Hepatocyte (in vitro differentiated cells): ENCODE measurements around the gene PPEF1. TPM values are rescaled to one million over a fixed set of nuclear protein-coding genes. Genes with fewer than 3 reads are reported as not detected.
A peak's percentile ranks its signal among the peaks of the same experiment; 100 is the strongest.

ENCODE experiments used
- DNase-seq: peaks from one replicate; pipeline ENCODE4 v3.0.0-alpha.2; 2016; ENCODE audit warnings: low spot score
- H2AFZ ChIP-seq: fragments of 200-600 bp; sonication (generic); 2 replicates; pipeline ENCODE4 v1.6.0; 2016; ENCODE audit warnings: antibody characterized with exemption, mild to moderate bottlenecking
- H3K27ac ChIP-seq: fragments of 200-600 bp; sonication (generic); 2 replicates; pipeline ENCODE4 v1.5.1; 2016; ENCODE audit warnings: mild to moderate bottlenecking
- H3K27me3 ChIP-seq: fragments of 200-600 bp; sonication (generic); 2 replicates; pipeline ENCODE4 v1.6.1; 2016
- H3K36me3 ChIP-seq: fragments of 200-600 bp; sonication (generic); replicated peaks from 2 replicates; pipeline ENCODE4 v1.5.1; 2016; ENCODE audit warnings: low read depth; ENCODE audit not compliant: insufficient read depth
- H3K4me1 ChIP-seq: fragments of 200-600 bp; sonication (generic); 2 replicates; pipeline ENCODE4 v1.5.1; 2016; ENCODE audit warnings: mild to moderate bottlenecking, moderate library complexity; ENCODE audit not compliant: insufficient read depth
- H3K4me2 ChIP-seq: fragments of 200-600 bp; sonication (generic); 2 replicates; pipeline ENCODE4 v1.6.0; 2016
- H3K4me3 ChIP-seq: fragments of 200-600 bp; sonication (generic); 2 replicates; pipeline ENCODE4 v1.5.1; 2016; ENCODE audit warnings: mild to moderate bottlenecking
- H3K79me2 ChIP-seq: fragments of 200-600 bp; sonication (generic); 2 replicates; pipeline ENCODE4 v1.6.0; 2017; ENCODE audit warnings: mild to moderate bottlenecking
- H3K9me2 ChIP-seq: fragments of 200-600 bp; sonication (generic); replicated peaks from 2 replicates; pipeline ENCODE4 v1.6.0; 2017; ENCODE audit warnings: mild to moderate bottlenecking; ENCODE audit not compliant: insufficient read depth
- H3K9me3 ChIP-seq: fragments of 200-600 bp; sonication (generic); 2 replicates; pipeline ENCODE4 v1.5.1; 2016; ENCODE audit warnings: low read depth, mild to moderate bottlenecking
- H4K20me1 ChIP-seq: fragments of 200-600 bp; sonication (generic); 2 replicates; pipeline ENCODE4 v1.6.0; 2016; ENCODE audit warnings: mild to moderate bottlenecking; ENCODE audit not compliant: insufficient read depth, poor library complexity, severe bottlenecking
- CTCF ChIP-seq: fragments of 200-600 bp; sonication (generic); IDR thresholded peaks from 2 replicates; pipeline ENCODE4 v1.5.1; 2016; ENCODE audit warnings: antibody characterized with exemption, mild to moderate bottlenecking; ENCODE audit not compliant: poor library complexity
- EZH2 ChIP-seq: fragments of 200-600 bp; sonication (generic); IDR thresholded peaks from 2 replicates; pipeline ENCODE4 v1.6.1; 2016; ENCODE audit warnings: antibody characterized with exemption, mild to moderate bottlenecking, borderline replicate concordance
- EZH2phosphoT487 ChIP-seq: fragments of 200-600 bp; sonication (generic); IDR thresholded peaks from one replicate; pipeline ENCODE4 v1.6.1; 2018; ENCODE audit warnings: antibody characterized with exemption, mild to moderate bottlenecking, low read depth, moderate library complexity; ENCODE audit not compliant: unreplicated experiment, severe bottlenecking
- WGBS: methylation state at CpG from one replicate; pipeline ENCODE4 v1.1.6; 2016; ENCODE audit warnings: low lambda C conversion rate; ENCODE audit errors: missing lambda C conversion rate; 5-methylcytosine and 5-hydroxymethylcytosine counted together
- polyA plus RNA-seq: library from polyadenylated mRNA; unstranded; fragments of >200 nt; fragmentation: Nextera tagmentation; extraction: Ambion mirVana; gene quantifications from 2 replicates; pipeline ENCODE4 v1.2.1, GENCODE V29; 2016
- total RNA-seq: library from RNA; depleted of rRNA; stranded (reverse); fragments of >200 nt; gene quantifications from 2 replicates; pipeline ENCODE4 v1.2.3, GENCODE V29; 2014

PPEF1 gene
- total and polyA plus RNA-seq, 2 experiments from 2014 or later: 0.22 to 3.1 TPM

- H3K4me2 ChIP-seq: no peak overlapping the region
- 66% methylated on average over 5 of the region's 5 CpGs for WGBS
- H3K4me1 ChIP-seq: no peaks in the 10 kb centered on the region
- H3K9me2 ChIP-seq: no peaks in the 10 kb centered on the region
- H3K27ac ChIP-seq: peak overlapping the region; percentile 23
- no peaks in the 10 kb centered on the region for H3K9me3 ChIP-seq
- no peak overlapping the region for H2AFZ ChIP-seq
- no peaks in the 10 kb centered on the region for H3K79me2 ChIP-seq
- no peak for DNase-seq
- no peak overlapping the region for H3K4me3 ChIP-seq
- no peaks in the 10 kb centered on the region for H3K36me3 ChIP-seq
- H4K20me1 ChIP-seq: no peaks in the 10 kb centered on the region
- H3K27me3 ChIP-seq: no peaks in the 10 kb centered on the region
- TF ChIP-seq EZH2phosphoT487: no peak
Observed at GRCh38 chrX:18861511-18861910, 154.1 kb downstream of the PPEF1 start.

GRCh38 chrX:18864390-18864920 is 157.0 kb downstream of the PPEF1 start:
- no peaks in the 10 kb centered on the region for H3K79me2 ChIP-seq
- H3K4me1 ChIP-seq: no peaks in the 10 kb centered on the region
- H3K27me3 ChIP-seq: no peaks in the 10 kb centered on the region
- DNase-seq: no peak
- WGBS: 87% methylated on average over 15 of the region's 15 CpGs
- no peaks in the 10 kb centered on the region for H3K9me3 ChIP-seq
- TF ChIP-seq EZH2phosphoT487: no peak
- no peak for TF ChIP-seq CTCF
- no peak for TF ChIP-seq EZH2
- H3K4me3 ChIP-seq: no peak overlapping the region
- no peak overlapping the region for H3K27ac ChIP-seq
- H3K36me3 ChIP-seq: no peaks in the 10 kb centered on the region
- no peak overlapping the region for H3K4me2 ChIP-seq
- no peaks in the 10 kb centered on the region for H3K9me2 ChIP-seq
- no peaks in the 10 kb centered on the region for H4K20me1 ChIP-seq
- H2AFZ ChIP-seq: no peak overlapping the region

GRCh38 chrX:18871161-18871890 is 163.9 kb downstream of the PPEF1 start:
- Histone ChIP-seq H3K27ac (no peak overlapping the region), H3K4me2 (no peak overlapping the region), H3K9me2 (no peaks in the 10 kb centered on the region), H2AFZ (no peak overlapping the region), H3K9me3 (no peaks in the 10 kb centered on the region), H3K79me2 (no peaks in the 10 kb centered on the region), H3K4me1 (no peaks in the 10 kb centered on the region), H3K36me3 (no peaks in the 10 kb centered on the region), H3K4me3 (no peak overlapping the region), H3K27me3 (no peaks in the 10 kb centered on the region), H4K20me1 (no peaks in the 10 kb centered on the region)
- DNase-seq: no peak
- no peak for TF ChIP-seq EZH2
- no peak for TF ChIP-seq EZH2phosphoT487
- no peak for TF ChIP-seq CTCF
- 76% methylated on average over 10 of the region's 10 CpGs for WGBS

- H3K4me1 ChIP-seq: no peaks in the 10 kb centered on the region
- H3K9me3 ChIP-seq: no peaks in the 10 kb centered on the region
- no peak for TF ChIP-seq EZH2
- no peak for TF ChIP-seq CTCF
- TF ChIP-seq EZH2phosphoT487: no peak
- no peaks in the 10 kb centered on the region for H3K27me3 ChIP-seq
- no peak overlapping the region for H3K4me2 ChIP-seq
- H3K36me3 ChIP-seq: no peaks in the 10 kb centered on the region
- no peak overlapping the region for H3K4me3 ChIP-seq
- no peaks in the 10 kb centered on the region for H3K79me2 ChIP-seq
- H4K20me1 ChIP-seq: no peaks in the 10 kb centered on the region
- no peaks in the 10 kb centered on the region for H3K9me2 ChIP-seq
- H3K27ac ChIP-seq: no peak overlapping the region
- WGBS: 72% methylated on average over 12 of the region's 12 CpGs
- no peak overlapping the region for H2AFZ ChIP-seq
- no peak for DNase-seq
Observed at GRCh38 chrX:18871970-18872369, 164.5 kb downstream of the PPEF1 start.
